ENCODE data around the gene ZMYND12.

Gene ZMYND12

GRCh38 chr1:42434340-42434739 is 21.5 kb downstream of the ZMYND12 start:
- DNase-seq = no peak

GRCh38 chr1:42433369-42433768 is 22.5 kb downstream of the ZMYND12 start:
- no peak for DNase-seq

- no peak for DNase-seq
Measured at GRCh38 chr1:42432714-42433113, 23.1 kb downstream of the ZMYND12 start.

GRCh38 chr1:42431514-42431913 is 24.3 kb downstream of the ZMYND12 start:
- no peak for DNase-seq

- no peak for DNase-seq
Measured at GRCh38 chr1:42430286-42431135, 25.3 kb downstream of the ZMYND12 start.

- DNase-seq = no peak
Measured at GRCh38 chr1:42429603-42430002, 26.2 kb downstream of the ZMYND12 start.

GRCh38 chr1:42427240-42427639 is 28.6 kb downstream of the ZMYND12 start:
- DNase-seq = no peak

GRCh38 chr1:42424201-42424600 is 31.6 kb downstream of the ZMYND12 start:
- no peak for DNase-seq

- DNase-seq = no peak
Measured at GRCh38 chr1:42423681-42424080, 32.1 kb downstream of the ZMYND12 start.

GRCh38 chr1:42422737-42423136 is 33.1 kb downstream of the ZMYND12 start:
- no peak for DNase-seq

- DNase-seq = no peak
Measured at GRCh38 chr1:42420911-42421585, 34.8 kb downstream of the ZMYND12 start.

- DNase-seq = no peak
Measured at GRCh38 chr1:42420121-42420520, 35.7 kb downstream of the ZMYND12 start.

- no peak for DNase-seq
Measured at GRCh38 chr1:42419126-42419821, 36.5 kb downstream of the ZMYND12 start.

- DNase-seq = no peak
Measured at GRCh38 chr1:42418516-42418915, 37.3 kb downstream of the ZMYND12 start.

GRCh38 chr1:42417166-42417565 is 38.7 kb downstream of the ZMYND12 start:
- DNase-seq = no peak

- no peak for DNase-seq
Measured at GRCh38 chr1:42414551-42415496, 41.0 kb downstream of the ZMYND12 start.

- no peak for DNase-seq
Measured at GRCh38 chr1:42403880-42404400, 51.9 kb downstream of the ZMYND12 start.

- DNase-seq = no peak
Measured at GRCh38 chr1:42399315-42400100, 56.3 kb downstream of the ZMYND12 start.

- no peak for DNase-seq
Measured at GRCh38 chr1:42392967-42393848, 62.6 kb downstream of the ZMYND12 start.

GRCh38 chr1:42392255-42392654 is 63.6 kb downstream of the ZMYND12 start:
- no peak for DNase-seq
